Fibroblast of skin of right biceps (primary cell): ENCODE results near the gene CAPN8.

ENCODE experiments used
- DNase-seq: peaks from one replicate; pipeline ENCODE4 v3.0.0-alpha.2; 2013

The CAPN8 gene

GRCh38 chr1:223653431-223653830 lies 12.1 kb downstream of the CAPN8 start:
- DNase-seq: no peak

DNA sequence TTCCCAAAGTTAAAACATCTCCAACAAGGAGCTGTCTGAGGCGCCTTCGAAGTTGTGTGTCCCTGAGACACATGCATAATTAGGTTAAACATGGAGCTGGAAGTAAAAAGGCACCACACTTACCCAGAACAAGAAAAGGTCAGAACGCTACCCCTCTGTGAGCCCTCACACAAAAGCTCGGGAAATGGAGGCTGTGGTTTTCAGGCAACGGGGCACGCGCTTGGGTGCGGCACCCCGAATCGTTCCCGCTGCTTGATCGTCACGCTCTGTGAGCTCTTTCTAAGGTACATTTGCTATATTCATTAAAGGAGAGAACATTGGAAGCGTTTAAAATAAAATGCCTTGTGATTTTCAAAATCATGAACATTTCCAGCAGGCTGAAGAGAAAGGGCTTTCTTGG lies 12.5 kb downstream of the CAPN8 start:
- no peak for DNase-seq

DNA sequence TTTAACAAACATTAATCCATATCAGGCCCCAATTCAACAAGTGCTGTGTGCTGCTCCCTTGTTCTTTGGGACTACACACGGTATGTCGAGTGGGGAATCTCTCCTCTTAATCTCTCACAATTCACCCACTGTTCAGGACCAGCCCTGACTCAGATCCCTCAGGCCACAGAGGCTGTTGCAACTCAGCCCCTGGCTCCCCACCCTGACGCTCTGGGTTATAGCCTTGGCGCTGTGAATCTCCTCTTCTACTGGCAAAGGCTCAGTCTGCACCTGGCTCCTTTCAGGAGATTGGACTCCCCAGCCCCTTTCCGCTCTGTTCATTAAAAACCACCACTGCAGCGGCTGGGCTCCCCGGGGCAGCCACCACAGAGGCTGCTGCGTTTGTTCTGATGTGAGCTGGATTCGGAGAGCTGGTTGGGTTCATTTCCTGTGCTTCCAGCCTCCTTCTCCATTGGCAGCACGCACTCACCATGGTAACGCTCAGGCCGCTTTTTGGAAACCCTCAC lies 13.0 kb downstream of the CAPN8 start:
- DNase-seq: no peak

- no peak for DNase-seq
Observed at GRCh38 chr1:223651291-223651991, 14.1 kb downstream of the CAPN8 start.

DNA sequence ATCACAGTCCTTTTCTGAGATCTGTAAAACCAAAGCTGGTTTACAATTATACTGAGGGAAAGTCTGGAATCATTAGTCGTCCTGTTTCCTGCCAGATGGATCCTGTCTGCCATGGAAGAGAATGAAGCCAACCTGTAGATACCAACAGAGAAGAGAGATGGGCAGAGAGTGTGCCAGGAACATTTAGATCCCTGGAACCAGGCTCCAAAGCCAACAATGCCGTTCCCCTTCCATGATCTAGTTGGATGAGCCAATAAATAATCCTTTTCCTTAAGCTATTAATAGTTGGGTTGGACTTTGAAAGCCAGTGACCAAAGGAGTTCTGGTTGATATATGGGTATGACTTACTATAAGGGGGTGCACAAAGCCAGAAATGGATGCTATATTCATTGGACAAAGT lies 15.0 kb downstream of the CAPN8 start:
- DNase-seq: no peak

GRCh38 chr1:223649222-223649621 lies 16.3 kb downstream of the CAPN8 start:
- DNase-seq: no peak

- DNase-seq: no peak
Observed at GRCh38 chr1:223647249-223647648, 18.3 kb downstream of the CAPN8 start.

GRCh38 chr1:223645903-223646302 lies 19.6 kb downstream of the CAPN8 start:
- no peak for DNase-seq

DNA sequence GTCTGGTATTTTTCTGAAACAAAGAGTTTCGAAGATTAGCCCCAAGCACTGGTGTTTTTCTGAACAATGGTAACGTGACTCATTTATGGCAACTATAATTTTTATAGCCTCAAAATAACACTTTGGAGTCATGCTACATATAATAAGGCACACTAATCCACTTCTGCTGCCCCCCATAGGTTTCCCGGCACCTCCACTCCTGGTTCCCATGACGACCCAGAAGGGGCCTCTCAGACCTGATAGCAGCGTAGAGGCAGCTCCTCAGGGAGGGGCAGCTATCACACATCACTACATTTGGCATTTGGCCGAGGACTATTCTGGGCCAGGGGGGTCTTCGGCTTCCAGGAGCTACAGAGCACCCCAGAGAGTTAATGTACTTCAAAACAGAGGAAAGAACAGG lies 23.3 kb downstream of the CAPN8 start:
- DNase-seq: no peak

DNA sequence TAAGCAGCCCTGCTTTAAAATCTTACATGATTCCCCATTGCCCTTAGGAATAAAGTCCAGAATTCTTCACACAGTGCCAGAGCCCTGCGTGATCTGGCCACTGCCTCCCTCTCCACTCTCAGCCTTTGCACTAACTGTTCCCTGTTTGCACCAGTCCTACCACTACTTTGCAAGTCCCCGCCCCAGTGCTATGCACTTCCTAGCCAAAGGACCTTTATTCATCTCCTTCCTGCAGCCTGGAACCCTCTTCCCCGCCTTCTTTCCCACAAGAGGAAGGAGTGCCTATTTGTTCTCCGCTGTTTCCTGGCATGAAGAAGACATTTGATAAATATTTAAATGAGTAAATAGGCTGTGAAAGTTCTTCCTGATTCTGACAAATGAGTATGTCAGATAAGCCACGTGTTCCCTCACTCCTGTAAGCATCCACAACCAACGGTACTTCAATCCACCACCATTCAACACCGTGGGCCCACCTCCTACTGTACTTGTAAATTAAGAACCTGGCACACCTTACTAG lies 23.9 kb downstream of the CAPN8 start:
- DNase-seq: no peak

DNA sequence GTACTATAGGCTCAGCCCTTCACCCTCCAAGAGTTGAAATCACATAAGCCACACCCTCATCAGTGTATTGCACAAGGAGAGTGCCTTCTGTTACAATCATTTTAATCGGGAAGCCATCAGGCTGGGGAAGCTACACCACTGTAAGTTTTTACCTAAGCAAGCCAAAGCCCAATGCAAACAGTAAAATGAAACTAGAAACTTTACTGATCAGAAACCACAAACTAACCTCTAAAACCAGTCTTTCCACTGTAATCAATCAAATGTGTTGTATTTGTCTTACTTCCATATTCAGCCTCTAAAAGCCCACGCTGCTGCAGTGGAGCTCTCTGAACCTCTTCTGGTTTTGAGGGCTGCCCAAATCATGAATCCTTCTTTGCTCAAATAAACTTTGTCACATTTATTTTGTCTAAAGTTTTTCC lies 26.2 kb downstream of the CAPN8 start:
- DNase-seq: no peak

- no peak for DNase-seq
Observed at GRCh38 chr1:223635236-223635635, 30.3 kb downstream of the CAPN8 start.

GRCh38 chr1:223634423-223634822 lies 31.1 kb downstream of the CAPN8 start:
- DNase-seq: no peak

GRCh38 chr1:223631956-223632355 lies 33.5 kb downstream of the CAPN8 start:
- DNase-seq: no peak

- no peak for DNase-seq
Observed at GRCh38 chr1:223631473-223631872, 34.0 kb downstream of the CAPN8 start.

DNA sequence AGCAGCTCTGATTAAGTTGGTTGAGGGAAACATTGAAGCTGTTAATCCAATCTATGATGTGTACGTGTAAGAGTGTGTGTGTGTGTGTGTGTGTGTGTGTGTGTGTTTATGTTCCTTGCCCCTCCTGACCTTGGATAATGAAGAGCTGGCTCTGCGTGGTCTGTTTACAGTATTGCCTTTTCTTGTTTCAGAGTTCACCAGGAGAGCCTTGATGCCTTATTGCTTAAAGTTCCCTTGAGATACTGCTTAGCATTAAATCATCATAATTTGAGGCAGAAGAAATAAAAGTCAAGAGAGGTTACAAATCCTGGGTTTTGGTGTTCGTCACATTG lies 36.4 kb downstream of the CAPN8 start:
- no peak for DNase-seq

- DNase-seq: peak; percentile 48
Observed at GRCh38 chr1:223628233-223629125, 37.0 kb downstream of the CAPN8 start.

GRCh38 chr1:223622132-223622842 lies 43.2 kb downstream of the CAPN8 start:
- no peak for DNase-seq

DNA sequence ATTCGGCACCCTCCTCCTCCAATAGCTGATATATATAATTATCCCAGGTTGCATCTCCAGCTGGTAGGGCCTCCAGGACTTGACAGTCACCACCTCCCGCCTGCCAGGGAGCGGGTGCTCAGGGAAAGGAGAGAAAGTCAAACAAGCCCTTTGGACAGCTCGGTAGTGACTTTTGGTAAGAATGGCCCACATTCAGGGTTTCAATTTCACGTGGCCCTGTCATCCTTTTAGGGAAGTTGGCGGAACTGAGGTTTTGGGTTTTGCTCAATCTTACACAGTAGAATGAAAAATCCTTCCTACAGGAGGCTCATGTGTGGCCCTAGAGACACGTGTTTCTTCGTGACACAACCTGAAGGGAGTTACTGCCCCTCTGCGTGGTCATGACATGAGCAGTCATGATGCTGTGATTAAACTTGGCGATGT lies 44.2 kb downstream of the CAPN8 start:
- no peak for DNase-seq

GRCh38 chr1:223620297-223620897 lies 45.1 kb downstream of the CAPN8 start:
- no peak for DNase-seq

- no peak for DNase-seq
Observed at GRCh38 chr1:223618680-223619079, 46.8 kb downstream of the CAPN8 start.

- DNase-seq: no peak
Observed at GRCh38 chr1:223617323-223618070, 48.0 kb downstream of the CAPN8 start.
